Bone marrow (tissue), 2 donors: ENCODE measurements around the gene NECAB2.

Experiments used
- DNase-seq, 2 donors: peaks; one replicate each; lab custom pipeline; 2025; lab: John Stamatoyannopoulos, UW

NECAB2 gene

DNA sequence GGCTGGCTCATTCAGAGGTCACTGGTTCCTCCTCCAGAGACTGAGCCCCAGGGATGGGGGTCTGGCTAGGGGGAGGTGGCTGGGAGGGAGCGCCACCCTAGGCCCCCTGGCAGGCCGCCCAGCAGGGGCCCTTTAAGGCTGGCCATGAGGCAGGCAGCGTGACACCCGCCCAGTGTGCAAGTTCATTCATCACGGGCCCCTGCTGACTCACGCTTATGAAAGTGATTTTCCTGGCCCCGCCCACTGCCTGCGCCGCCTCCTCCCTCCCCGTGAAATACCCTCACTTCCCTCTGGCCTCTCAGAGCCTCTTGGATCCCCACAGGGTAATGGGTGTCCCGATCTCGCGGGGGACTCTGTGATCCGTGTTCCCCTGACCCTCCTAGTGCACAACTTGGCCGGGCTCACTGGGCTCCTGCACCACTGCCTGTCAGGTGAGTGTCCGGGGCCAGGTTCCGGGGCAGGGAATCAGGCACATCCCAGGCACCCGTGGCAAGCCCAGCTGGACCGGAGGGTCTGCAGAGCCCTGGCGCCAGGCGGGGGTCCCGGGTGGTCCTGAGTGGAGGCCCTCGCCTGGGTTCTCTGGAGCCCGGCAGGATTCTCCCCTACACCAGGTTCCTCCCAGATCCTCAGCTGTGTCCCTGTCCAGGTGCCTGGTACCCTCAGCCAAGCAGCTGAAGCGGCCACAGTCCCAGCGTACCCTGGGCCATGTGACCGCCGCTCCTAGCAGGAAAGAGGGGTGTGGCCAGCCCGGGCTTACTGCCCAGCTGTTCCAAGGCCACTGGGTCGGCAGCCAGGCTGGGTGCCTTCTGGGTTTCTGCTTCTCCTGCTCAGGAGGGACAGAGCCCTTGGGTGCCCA is 14.9 kb upstream of the NECAB2 start, which contains the start of gene OSGIN1:
Gene OSGIN1, plus strand, starts transcription at position 301 of the 856 bp plus-strand sequence. CDS start 4,432 bp downstream, outside the sequence.
- DNase-seq, result peak; percentile 73 to 78

DNA sequence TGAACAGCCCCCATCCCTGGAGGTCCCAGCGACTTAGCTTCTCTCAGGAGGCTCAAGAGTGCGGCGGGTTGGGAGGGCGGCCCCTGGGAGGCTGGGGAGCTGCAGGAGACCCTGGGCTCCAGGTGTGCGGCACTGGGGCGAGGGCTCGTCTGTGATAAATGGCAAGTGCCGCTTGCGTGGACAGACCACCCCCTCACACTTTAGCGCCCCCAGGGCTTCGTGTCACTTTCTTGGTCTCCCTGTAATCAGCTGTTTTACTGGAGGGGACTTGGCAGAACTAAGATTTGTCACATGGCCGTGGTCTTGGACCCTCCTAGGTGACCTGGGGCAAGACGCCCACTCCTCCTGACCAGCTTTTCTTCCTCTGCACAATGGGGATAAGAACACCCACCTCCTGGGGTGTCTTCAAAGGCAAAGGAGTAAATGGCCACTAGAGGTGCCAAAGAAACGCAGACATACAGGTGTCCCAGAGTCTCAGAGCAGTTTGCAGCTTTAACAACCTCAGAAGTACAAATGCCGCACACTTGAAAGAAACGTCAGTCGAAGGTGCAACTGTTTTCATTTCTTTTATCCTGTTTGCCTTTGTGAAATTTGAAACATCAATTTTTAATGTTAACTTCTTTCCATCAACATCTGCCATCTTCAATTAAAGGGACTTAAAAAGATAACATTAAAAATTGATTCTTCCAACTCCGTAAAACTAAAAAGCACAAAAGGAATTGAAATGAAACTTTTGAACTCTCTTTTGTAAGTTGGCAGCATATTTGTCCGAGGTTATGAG is 14.1 kb upstream of the NECAB2 start:
- no peak for DNase-seq

DNA sequence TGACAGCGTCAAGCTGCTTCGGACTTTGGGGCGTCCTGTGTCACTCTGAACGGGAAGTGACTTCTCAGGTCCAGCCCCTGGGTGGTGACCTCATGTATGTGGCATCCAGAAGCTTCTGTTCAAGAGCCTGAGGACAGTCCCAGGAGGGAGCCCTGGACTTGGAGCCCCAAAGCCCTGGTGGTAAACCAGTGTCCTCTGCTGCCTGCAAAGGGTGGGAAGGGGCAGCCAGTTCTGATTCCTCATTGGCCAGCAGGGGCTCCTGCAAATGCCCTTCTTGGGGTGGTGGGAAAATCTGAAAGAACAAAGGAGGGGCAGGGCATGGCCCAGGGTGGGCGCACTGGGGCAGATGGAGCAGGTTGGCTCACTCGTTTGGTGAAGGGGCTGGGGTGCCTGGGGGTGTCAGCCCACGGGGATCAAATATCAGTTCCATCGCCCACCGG is 13.4 kb upstream of the NECAB2 start:
- DNase-seq, result no peak

DNA sequence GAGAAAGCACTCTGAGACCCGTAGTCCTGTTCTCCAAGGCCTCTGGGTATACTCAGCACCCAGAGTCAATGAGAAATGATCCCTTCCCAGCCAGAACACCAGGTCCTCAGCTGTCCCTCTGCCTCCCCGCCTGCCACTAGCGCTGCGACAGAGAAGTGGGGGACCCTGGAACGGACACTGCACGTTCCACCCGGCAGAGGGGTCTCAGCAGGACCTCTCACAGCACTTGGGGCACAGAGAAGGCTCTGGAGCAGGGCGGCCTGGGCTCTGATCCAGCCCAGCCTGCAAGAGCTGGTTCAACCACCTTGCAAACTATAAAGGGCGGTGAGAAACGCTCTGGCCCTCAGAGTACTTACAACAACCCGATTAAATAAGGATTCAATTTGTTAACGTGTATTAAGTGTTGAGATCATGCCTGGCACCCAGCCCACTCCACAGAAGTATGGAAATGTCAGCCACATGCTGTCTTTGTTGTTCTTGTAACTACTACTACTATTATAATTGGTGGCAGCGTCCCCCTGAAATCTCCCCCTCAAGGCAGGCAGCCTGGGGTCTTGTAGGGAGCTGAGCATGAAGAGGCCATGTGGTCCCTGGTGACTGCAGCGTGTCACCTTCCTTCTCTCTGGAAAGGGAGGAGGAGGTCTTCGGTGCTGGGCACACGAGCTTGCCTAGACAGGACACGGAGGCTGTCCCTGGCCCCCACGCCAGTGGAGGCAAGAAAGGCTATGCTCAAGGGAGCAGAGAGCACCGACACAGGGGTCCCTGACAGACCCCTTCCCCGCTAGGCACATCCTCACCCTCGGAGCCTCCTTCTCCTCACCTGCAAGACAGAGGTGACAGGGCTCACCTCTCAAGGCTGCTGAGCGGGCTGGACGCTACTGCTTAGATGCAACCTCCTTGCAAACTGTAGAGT is 12.6 kb upstream of the NECAB2 start:
- no peak for DNase-seq

DNA sequence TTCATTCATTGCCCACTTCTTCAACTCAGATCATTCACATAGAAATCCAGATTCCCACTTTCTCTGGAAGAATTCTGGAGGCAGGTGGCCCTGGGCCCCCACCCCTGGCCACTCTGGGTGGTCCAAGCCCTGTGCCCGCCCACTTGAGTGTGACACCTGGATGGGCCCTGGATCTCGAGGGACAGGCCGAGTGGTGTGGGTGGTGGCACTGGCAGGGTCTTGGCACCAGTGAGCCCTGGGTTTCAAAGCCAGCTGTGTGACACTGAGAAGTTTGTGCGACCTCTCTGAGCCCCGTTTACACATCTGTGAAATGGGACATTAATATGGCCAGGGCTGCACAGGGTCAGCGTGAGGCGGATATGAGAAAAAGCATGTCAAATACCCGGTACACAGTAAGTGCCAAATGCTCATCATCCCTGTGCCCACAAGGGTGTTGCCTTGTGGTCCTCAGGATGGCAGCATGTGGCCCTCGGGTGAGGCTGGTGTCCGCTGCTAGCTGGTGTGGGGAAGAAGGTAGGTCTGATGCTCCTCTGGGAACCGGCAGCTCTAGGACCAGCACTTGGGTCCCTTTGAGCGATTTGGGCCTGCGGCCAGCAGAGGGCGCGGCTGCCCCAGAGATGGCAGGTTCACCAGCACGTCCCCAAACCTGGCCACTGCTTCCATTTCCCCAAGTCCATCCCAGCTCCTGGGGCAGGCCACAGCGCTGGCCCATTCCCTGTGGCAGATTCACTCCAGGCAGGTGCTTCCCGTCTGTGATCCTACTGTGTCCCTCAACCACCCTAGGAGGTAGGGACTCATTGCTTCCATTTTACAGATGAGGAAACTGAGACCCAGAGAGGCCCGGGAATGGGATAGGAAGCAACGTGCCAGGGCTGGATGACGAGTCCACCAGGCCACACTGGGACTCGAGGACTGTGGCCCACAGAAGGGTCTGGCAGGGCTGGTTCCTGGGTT is 11.4 kb upstream of the NECAB2 start:
- DNase-seq, result peak; percentile 18 to 29

DNA sequence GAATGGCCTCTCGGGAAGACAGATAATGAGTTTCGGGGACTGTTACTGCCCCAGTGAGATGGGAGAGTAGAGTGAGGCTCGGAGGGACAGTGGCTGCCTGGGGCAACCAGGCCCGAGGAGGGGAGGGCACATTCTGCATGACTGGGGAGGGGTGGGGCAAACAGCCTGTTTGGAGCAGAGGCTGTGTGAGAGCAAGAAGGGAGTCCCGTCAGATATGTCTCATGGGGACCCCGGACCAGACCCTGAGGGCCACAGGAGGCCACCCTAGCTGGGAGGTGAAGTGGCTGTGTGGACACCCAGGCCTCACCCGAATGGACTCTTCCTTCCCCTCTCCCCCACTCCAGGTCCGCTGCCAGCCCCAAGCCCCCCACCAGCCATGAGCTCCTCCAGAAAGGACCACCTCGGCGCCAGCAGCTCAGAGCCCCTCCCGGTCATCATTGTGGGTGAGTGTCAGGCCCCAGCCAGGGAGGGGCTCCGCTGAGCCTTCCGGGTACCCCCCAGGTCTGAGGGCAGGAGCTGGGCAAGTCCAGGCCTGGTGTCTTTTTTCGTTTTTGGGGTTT is 10.7 kb upstream of the NECAB2 start:
- DNase-seq, result no peak

DNA sequence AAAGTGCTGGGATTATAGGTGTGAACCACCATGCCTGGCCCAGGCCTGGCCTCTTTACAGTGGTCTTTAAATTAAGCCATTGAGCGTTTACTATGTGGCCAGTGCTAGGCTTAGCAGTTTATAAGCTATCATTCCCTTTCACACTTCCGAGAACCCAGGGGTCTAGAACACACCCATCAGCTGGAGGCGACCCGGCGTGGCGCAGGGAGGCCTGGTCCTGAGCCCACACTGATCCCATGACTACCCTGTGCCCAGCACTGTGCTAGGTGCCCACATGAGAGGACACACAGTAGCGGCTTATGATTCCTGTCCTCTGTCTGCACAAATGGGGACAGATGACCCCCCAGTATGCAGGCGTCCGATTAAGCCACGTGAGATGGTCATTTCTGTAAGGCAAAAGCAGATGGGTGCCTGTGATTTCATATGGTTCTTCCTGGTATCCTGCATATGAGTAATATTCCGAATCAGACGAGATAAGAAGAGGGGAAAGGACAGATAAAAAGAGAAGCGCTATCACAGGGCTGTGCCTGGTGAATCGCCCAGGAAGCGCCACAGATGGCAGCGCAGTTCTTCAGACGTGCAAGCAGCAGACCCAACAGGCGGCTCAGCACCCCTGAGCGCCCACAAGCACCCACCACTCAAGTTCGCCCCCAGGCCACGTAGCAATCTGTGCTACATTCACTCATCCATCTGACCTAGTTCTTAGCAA is 9.8 kb upstream of the NECAB2 start:
- DNase-seq, result no peak

DNA sequence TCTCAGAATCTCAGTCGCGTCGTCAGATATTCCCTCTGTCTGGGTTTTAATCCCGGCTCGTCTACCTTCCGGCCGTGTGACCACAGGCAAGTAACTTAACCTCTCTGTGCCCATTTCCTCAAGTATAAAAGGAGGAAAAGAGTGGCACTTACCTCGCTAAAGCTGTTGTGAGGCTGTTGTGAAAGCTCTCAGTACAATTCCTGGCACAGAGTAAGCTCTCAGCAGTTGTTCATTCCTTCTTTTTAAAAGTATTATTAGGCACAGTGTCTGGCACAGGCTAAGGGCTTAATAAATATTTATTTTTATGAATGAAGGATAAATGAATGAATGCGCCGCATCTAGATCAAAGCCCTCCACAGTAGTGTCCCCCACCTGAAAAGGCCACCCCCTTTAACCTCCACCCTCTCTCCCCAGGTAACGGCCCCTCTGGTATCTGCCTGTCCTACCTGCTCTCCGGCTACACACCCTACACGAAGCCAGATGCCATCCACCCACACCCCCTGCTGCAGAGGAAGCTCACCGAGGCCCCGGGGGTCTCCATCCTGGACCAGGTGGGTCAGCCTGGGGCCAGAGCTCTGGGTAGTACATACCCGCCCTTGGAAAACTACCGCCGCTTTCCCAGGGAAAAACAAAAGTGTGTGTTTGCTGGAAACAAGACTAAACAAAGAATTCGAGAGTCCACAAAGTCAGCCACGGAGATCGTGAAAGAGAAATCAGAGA is 9.0 kb upstream of the NECAB2 start:
- no peak for DNase-seq

DNA sequence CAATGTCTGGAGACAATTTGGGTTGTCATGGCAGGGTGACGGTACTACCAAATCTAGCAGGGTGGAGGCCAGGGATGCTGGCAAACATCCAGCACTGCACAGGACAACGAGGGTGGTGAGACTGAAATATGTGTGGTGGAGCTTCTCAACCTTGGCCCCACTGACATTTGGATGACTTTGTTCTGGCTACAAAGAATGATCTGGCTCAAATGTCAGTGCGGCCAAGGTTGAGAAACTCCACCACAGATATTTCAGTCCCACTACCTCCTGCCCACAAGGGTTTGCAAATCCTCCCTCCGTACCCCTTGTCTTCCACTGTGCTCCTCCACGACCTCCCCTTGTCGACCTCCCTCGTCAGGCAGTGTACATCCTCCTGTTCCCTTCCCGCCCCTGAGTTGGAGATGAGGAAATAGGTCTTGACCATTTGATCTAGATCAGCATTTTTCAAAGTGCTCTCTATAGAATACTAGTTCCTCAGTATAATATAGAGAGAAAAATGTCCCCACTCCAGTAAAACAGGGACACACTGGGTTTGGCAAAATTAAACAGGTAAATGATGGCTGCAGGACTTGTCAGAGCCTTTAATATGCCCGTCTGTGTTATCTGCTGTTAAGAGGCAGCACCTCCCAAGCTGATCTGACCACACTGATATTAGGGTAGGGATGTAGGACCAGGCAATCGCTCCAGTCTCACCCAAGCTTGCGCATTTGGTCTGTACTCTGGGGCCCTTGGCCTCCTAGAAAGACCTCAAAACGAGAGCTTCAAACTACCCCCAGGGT is 8.2 kb upstream of the NECAB2 start:
- no peak for DNase-seq

DNA sequence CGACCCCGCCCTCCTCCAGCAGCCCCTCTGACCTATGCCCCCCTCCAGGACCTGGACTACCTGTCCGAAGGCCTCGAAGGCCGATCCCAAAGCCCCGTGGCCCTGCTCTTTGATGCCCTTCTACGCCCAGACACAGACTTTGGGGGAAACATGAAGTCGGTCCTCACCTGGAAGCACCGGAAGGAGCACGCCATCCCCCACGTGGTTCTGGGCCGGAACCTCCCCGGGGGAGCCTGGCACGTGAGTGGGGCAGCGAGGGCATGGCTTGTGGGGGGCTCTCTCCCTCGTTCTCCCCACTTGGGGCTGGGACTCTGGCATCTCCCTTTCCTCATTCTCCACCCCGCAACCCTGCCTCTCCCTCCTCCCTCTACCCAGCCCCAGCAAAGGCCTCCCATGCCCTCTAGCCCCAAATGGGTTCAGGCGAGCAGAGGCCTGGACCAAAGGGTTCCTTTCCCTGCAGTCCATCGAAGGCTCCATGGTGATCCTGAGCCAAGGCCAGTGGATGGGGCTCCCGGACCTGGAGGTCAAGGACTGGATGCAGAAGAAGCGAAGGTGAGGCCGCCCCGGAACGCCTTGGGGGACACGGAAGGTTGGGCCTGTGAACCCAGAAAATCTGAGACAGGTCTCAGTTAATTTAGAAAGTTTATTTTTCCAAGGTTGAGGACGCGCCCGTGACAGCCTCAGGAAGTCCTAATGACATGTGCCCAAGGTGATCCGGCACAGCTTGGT is 7.4 kb upstream of the NECAB2 start:
- no peak for DNase-seq

DNA sequence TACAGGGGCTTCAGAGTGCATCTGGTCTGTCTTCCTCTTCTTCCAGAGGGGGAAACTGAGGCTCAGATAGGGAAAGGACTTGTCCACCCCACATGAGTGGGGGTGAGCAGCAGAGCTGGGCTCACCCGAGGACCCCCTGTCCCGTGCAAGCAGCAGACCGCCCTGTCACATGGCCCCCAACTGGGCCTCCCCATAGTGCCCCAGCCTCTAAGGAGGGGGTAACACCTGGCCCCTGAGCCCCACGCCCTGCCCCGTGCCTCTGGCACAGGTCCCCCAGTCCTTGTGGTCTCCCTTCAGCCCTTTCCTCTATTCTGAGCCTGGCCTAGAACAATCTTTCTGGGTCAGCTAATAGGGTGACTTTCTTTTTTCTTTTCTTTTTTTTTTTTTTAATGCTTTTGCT is 6.5 kb upstream of the NECAB2 start:
- DNase-seq, result no peak

DNA sequence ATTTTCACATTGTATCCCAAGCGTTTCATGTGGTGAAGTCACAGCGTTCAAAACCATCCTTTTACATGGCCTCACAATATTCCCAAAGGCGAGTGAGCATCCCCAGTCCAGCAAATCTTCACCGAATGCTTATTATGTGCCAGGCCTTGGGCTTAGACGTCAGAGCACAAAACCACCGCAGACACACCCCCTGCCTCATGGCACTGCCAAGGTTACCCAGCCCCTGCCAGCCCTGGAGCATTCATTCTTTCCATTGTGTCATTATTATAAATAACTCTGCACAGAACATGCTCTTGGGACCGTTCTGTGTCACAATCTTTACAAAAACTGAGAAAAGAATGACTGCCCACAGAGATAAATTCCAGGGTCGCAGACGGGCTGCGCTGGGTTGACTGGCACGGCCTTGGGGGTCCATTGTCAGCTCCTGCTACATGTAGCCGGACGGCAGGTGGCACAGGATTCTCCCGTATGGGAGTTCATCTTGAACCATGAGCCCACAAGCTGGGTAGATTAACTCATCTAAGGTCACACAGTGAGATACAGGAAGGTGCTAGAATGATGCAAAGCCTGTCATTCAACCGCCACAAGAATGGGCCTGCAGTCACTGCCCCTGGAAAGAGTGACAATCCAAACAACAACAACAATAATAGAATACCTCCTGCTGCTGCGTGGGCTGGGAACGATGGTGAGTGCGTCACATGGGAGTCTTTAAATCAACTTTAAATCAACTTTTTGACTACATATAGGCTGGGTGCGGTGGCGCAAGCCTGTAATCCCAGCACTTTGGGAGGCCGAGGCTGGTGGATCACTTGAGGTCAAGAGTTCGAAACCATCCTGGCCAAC is 4.5 kb upstream of the NECAB2 start:
- DNase-seq, result no peak

DNA sequence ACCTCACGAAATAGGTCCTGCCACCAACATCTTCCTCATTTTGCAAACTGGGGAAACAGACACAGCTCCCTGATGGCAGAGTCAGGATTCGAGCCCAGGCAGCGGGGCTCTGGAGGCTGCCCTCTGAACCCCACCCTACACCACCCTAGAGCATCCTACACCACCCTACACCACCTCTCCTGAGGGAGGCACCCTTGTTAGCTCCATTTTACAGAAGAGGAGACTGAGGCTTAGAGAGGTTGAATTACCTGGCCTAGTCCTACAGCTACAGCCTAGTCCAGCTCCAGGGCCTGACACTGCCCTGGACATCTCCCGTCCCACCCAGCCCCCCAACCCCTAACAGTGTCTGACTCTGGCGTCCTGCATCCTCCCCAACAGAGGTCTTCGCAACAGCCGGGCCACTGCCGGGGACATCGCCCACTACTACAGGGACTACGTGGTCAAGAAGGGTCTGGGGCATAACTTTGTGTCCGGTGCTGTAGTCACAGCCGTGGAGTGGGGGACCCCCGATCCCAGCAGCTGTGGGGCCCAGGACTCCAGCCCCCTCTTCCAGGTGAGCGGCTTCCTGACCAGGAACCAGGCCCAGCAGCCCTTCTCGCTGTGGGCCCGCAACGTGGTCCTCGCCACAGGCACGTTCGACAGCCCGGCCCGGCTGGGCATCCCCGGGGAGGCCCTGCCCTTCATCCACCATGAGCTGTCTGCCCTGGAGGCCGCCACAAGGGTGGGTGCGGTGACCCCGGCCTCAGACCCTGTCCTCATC is 3.2 kb upstream of the NECAB2 start:
- DNase-seq, result no peak

DNA sequence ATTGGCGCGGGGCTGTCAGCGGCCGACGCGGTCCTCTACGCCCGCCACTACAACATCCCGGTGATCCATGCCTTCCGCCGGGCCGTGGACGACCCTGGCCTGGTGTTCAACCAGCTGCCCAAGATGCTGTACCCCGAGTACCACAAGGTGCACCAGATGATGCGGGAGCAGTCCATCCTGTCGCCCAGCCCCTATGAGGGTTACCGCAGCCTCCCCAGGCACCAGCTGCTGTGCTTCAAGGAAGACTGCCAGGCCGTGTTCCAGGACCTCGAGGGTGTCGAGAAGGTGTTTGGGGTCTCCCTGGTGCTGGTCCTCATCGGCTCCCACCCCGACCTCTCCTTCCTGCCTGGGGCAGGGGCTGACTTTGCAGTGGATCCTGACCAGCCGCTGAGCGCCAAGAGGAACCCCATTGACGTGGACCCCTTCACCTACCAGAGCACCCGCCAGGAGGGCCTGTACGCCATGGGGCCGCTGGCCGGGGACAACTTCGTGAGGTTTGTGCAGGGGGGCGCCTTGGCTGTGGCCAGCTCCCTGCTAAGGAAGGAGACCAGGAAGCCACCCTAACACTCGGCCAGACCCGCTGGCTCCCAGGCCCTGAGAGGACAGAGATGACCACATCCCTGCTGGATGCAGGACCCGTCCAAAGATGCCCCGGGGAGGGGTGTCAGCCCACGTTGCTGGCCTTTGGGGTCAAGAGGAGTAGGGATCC is 2.4 kb upstream of the NECAB2 start:
- DNase-seq, result no peak

DNA sequence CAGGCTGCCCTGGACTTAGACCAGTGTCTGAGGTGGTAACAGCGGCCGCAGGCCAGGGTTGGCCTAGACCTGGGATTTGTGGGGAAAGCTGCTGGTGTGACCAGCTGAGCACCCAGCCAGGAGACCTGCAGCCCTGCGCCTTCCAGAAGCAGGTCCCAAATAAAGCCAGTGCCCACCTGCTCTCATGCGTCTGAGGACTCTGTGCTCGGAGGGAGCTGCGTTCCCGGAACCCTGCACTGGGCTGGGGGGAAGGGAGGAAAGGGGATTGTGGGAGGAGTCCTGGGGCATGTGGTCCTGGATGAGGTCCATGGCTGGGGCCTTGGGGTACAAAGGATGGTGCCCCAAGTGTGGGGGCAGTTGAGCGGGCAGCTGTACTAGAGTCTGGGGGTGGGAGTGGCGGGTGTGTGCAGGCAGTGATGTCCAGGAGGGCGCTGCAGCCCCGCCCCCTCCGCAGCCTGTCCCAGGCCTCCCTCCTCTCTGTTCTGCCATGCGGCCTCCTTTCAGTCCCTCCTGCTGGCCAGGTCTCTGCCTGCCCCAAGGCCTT is 1.8 kb upstream of the NECAB2 start:
- DNase-seq, result no peak
